WI38 (cell line): Measurements from ENCODE around the gene FGFRL1.
"Not testable (repeated sequence)": the region's sequence is repeated elsewhere in the genome, so short reads cannot be mapped to it uniquely, and the experiment has no call there.

ENCODE experiments used
- H3K4me3 ChIP-seq: 2 replicates; pipeline ENCODE4 v1.5.1; 2011; ENCODE audit warnings: low read depth, mild to moderate bottlenecking, control low read depth, low read length
- TF ChIP-seq, protein P1 (sequence below): IDR thresholded peaks from 2 replicates; pipeline ENCODE4 v1.5.1; 2012; ENCODE audit warnings: low read depth, mild to moderate bottlenecking, control low read depth, low read length

Gene FGFRL1

DNA sequence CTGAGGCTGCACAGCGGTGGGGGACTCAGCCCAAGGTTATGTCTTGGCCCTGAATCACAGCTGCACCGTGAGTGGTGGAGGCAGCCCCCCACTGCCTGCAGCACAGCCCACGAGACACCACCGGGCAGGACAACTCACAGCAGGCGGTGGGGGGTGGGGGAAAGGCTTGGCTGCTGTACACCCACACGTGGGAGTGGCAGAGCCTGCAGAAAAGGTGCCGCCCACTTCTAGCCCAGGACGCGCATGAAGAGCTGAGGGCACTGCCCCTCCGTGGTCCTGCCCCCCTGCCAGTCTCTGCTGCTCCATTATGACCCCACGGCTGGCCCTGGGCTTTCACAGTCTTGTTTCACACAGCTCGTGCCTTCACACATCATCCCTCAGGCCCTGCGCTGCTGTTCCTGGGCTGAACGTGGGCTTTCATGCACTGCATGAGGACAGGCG is 40.8 kb downstream of the FGFRL1 start:
- TF ChIP-seq, protein P1, sequence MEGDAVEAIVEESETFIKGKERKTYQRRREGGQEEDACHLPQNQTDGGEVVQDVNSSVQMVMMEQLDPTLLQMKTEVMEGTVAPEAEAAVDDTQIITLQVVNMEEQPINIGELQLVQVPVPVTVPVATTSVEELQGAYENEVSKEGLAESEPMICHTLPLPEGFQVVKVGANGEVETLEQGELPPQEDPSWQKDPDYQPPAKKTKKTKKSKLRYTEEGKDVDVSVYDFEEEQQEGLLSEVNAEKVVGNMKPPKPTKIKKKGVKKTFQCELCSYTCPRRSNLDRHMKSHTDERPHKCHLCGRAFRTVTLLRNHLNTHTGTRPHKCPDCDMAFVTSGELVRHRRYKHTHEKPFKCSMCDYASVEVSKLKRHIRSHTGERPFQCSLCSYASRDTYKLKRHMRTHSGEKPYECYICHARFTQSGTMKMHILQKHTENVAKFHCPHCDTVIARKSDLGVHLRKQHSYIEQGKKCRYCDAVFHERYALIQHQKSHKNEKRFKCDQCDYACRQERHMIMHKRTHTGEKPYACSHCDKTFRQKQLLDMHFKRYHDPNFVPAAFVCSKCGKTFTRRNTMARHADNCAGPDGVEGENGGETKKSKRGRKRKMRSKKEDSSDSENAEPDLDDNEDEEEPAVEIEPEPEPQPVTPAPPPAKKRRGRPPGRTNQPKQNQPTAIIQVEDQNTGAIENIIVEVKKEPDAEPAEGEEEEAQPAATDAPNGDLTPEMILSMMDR = no peak

DNA sequence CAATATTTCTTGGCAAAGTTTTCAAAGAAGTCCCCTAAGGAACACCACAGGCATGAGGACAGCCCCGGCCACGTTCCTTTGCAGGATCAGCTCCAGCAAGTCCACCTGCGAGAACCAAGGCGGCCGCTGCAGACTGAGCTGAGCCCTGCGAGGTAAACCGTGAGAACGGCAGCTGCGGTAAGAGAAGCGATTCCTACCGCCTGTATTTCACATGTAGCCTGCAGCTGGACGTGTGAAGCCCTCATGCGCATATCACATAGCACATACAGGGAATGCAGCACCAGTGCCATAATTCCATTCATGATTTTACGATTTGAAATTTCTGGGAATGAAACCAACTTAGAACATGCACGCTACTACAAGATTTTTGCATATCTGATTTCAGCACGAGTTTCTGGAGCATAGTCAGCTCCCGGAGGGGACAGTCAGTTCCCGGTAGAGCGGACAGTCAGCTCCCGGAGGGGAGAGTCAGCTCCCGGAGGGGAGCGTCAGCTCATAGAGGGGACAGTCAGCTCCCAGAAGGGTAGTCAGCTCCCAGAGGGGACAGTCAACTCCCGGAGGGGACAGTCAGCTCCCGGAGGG is 41.7 kb downstream of the FGFRL1 start:
- TF ChIP-seq, protein P1 = no peak
- H3K4me3 ChIP-seq = no peak overlapping the region

More for the DNA sequence above, 40.8 kb downstream of the FGFRL1 start:
- no peak overlapping the region for H3K4me3 ChIP-seq

DNA sequence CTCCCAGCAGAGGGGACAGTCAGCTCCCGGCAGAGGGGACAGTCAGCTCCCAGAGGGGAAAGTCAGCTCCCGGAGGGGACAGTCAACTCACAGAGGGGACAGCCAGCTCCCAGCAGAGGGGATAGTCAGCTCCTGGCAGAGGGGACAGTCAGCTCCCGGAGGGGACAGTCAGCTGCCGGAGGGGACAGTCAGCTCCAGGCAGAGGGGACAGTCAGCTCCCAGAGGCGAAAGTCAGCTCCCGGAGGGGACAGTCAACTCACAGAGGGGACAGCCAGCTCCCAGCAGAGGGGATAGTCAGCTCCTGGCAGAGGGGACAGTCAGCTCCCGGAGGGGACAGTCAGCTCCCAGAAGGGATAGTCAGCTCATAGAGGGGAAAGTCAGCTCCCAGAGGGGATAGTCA is 42.5 kb downstream of the FGFRL1 start:
- H3K4me3 ChIP-seq = not testable (repeated sequence)

DNA sequence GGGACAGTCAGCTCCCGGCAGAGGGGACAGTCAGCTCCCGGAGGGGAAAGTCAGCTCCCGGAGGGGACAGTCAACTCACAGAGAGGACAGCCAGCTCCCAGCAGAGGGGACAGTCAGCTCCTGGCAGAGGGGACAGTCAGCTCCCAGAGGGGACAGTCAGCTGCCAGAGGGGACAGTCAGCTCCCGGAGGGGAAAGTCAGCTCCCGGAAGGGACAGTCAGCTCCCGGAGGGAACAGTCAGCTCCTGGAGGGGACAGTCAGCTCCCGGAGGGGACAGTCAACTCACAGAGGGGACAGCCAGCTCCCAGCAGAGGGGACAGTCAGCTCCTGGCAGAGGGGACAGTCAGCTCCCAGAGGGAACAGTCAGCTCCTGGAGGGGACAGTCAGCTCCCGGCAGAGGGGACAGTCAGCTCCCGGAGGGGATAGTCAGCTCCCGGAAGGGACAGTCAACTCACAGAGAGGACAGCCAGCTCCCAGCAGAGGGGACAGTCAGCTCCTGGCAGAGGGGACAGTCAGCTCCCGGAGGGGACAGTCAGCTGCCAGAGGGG is 43.3 kb downstream of the FGFRL1 start:
- H3K4me3 ChIP-seq = not testable (repeated sequence)

DNA sequence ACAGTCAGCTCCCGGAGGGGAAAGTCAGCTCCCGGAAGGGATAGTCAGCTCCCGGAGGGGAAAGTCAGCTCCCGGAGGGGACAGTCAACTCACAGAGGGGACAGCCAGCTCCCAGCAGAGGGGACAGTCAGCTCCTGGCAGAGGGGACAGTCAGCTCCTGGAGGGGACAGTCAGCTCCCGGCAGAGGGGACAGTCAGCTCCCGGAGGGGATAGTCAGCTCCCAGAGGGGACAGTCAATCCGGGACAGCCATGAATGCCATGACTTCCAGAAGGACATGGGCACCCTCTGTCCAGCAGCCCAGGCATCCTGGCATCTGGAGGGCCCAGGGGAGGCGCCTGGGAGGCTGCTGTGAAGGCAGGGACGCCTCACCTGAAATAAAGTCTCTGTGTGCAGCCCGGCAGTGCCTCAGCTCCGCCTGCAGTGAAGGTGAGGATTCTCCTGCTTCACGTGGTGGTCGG is 43.8 kb downstream of the FGFRL1 start:
- H3K4me3 ChIP-seq = not testable (repeated sequence)

DNA sequence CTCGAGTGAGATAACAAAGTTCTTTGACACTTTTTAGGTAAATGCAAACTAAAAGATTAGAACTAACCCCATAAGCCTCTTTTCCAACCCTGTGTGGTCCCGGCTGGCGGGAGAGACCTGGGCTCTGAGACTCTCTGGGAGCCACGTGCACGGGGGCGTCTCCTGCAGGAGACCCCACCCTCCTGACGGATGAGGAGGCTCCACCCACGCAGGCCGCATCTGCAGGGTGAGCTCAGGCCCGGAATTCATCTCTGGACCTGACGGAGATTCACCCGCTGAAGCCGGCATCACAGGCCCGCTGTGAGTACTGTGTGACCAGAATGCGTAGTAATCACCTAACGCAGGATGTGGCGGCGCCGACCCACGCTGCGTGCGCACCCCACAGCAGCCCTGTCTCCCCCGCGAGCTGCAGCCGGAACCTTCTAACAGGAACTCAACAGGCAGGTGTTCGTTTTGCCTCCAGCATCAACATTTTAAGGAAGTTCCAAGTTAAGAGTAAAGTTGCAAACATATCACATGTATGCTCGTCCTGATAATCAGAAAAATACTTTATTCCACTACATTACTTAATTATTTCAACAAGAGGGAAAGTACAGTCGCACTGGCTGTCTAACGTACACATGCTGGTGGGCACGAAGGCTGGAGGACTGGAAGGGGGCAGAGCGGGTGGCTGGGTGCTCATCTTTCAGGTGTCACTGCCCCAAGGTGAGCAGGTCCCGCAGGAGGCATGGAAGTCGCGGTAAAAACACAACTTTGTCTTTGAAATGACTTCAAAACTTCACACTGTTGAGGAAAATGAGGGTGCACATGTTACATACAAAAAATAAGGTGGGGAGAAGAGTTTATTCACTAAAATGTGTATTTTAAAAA is 44.5 kb downstream of the FGFRL1 start:
- no peak overlapping the region for H3K4me3 ChIP-seq
- TF ChIP-seq, protein P1 = no peak

DNA sequence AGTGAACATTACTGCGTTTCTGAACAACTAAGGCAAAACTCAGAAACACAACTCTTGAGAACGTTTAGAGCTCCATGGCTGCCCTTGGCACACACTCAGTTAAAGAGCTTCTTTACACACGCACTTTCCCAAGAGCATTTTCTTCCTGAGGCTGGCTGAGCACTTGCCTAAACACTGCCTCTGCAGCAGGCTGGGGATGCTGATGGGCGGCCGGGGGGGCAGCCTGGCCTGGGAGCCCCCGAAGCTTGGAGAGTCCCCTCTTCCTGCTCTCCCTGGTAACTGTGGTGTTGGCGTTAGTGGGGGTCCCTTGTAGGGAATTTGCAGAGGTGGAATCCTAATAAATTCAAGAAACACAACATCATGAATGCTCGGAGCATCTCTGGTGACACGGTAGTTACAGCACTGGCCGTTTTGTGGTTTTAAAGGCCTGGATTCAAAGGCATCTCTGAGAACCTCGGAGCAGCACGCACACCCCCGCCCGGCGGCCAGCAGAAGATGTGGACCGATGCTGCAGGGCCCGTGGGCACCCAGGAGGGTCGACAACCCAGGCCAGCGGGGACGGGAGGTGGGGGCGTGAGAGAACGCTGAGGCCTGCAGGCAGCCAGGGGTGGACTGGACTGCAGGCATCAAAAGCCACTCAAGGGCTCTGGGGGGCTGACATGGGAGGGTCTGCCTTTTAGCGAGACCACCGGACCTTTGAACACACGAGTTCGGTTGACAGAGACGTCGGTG is 45.4 kb downstream of the FGFRL1 start:
- H3K4me3 ChIP-seq = no peak overlapping the region
- TF ChIP-seq, protein P1 = no peak

DNA sequence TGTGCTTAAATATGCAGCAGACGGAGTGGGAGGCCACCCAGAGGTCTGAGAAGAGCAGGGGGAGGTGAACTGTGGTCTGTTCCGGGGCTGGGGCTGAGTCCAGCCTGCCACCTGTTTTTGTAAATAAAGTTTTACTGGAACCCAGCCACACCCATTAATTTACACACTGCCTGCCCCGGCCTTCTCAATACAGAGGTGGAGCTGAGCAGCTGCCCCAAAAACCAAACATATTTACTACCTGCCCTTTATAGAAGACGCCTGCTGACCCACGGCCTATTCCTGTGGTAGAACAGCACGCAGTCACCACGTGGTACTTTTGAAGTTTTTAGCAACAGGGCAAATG is 45.9 kb downstream of the FGFRL1 start:
- no peak overlapping the region for H3K4me3 ChIP-seq
- TF ChIP-seq, protein P1 = no peak
